ENCODE measurements around the gene GRID2.

GRCh38 chr4:92265021-92265420, 38.7 kb upstream of the GRID2 start:
- TF ChIP-seq CTCF (conservative IDR thresholded peaks at IDR 0.05 in 1 of 2, IDR thresholded peaks at IDR 0.05 in 1 of 2; ENCODE audit: low read depth in 1 of 2, low read length in 2 of 2) (no peak), EZH2 (IDR thresholded peaks at IDR 0.05; ENCODE audit: low read length, missing control alignments) (no peak)

Measured in fibroblast of lung (primary cell).